K562 (cell line): ENCODE results near the gene PAFAH2. TPM values are rescaled to one million over a fixed set of nuclear protein-coding genes. Genes with fewer than 3 reads are reported as not detected.

Experiments used
- ADNP ChIP-seq: fragments of 200-800 bp; sonication (Bioruptor generic); IDR thresholded peaks from 2 replicates; pipeline ENCODE4 v1.6.1; 2016; ENCODE audit warnings: missing genetic modification characterization, missing compliant biosample characterization
- ETV6 ChIP-seq, 3 experiments: fragments of 150-350 bp in 1 of 3; sonication (generic) in 1 of 3; formaldehyde crosslinking in 1 of 3; IDR thresholded peaks; 2 replicates each; pipeline versions ENCODE4 v1.6.1 to v1.8.0; 2014 to 2022; ENCODE audit warnings: borderline replicate concordance in 2 of 3, low read depth in 2 of 3, antibody characterized with exemption in 1 of 3, low read length in 1 of 3, mild to moderate bottlenecking in 1 of 3, missing genetic modification reagents in 1 of 3
- KDM1A ChIP-seq, 2 experiments: fragments of 450-650 bp; IDR thresholded peaks; 2 replicates each; pipeline ENCODE4 v1.6.1; 2016; ENCODE audit warnings: mild to moderate bottlenecking in 2 of 2
- KLF1 ChIP-seq: fragments of 450-650 bp; IDR thresholded peaks from 2 replicates; pipeline ENCODE4 v1.6.1; 2016; ENCODE audit warnings: missing genetic modification characterization, missing compliant biosample characterization
- MECOM ChIP-seq: fragments of 250-450 bp; sonication (Bioruptor Pico); IDR thresholded peaks from 2 replicates; pipeline ENCODE4 v1.8.0; 2022; ENCODE audit warnings: inconsistent platforms
- NRF1 ChIP-seq, 2 experiments: fragments of 450-650 bp; IDR thresholded peaks in 1 of 2; conservative IDR thresholded peaks in 1 of 2; 2 replicates each; pipeline ENCODE4 v1.6.1; 2014; ENCODE audit warnings: mild to moderate bottlenecking in 2 of 2
- POLR2AphosphoS2 ChIP-seq: IDR thresholded peaks from 2 replicates; pipeline ENCODE4 v1.6.1; 2012; ENCODE audit warnings: low read length, improper control_type of control experiment
- TBL1XR1 ChIP-seq, 2 experiments: IDR thresholded peaks; 2 replicates each; pipeline ENCODE4 v1.6.1; 2012; ENCODE audit warnings: improper control_type of control experiment in 2 of 2, low read length in 2 of 2, mild to moderate bottlenecking in 1 of 2
- ZNF695 ChIP-seq: fragments of 450-650 bp; formaldehyde crosslinking; IDR thresholded peaks from 2 replicates; pipeline ENCODE4 v1.4.0; 2020; ENCODE audit warnings: mild to moderate bottlenecking, moderate library complexity
- ZNF780A ChIP-seq: fragments of 250-450 bp; sonication (Bioruptor Pico); IDR thresholded peaks from 2 replicates; pipeline ENCODE4 v1.5.0; 2021; ENCODE audit warnings: mild to moderate bottlenecking
- polyA plus RNA-seq, 8 experiments: library from polyadenylated mRNA; depleted of rRNA in 4 of 8; stranded (reverse) in 5 of 8; unstranded in 3 of 8; fragments of >200 nt; fragmentation: Nextera tagmentation in 2 of 8; fragmentation: Illumina TruSeq in 1 of 8; extraction: Ambion mirVana in 2 of 8; extraction: Trizol in 1 of 8; gene quantifications; 2 replicates each; pipeline versions ENCODE4 v1.2.1 to v1.2.3, GENCODE V29; 2011 to 2014; ENCODE audit warnings: inconsistent platforms in 1 of 8, missing spikeins in 1 of 8
- total RNA-seq, 7 experiments: library from RNA; depleted of rRNA in 6 of 7; stranded (reverse); fragments of >200 nt in 6 of 7; fragmentation: Illumina TruSeq in 2 of 7; extraction: Trizol in 2 of 7; gene quantifications; 2 replicates each; pipeline versions ENCODE4 v1.2.1 to v1.2.3, GENCODE V29; 2011 to 2021; ENCODE audit warnings: low replicate concordance in 1 of 7
- TF ChIP-seq, protein P1 (sequence below), 2 experiments: fragments of 450-650 bp; IDR thresholded peaks; 2 replicates each; pipeline ENCODE4 v1.6.1; 2016
- TF ChIP-seq, protein P2 (sequence below): fragments of 200-600 bp; sonication (generic); IDR thresholded peaks from one replicate; pipeline ENCODE4 v1.6.1; 2012; ENCODE audit warnings: mild to moderate bottlenecking, low read depth, low read length, inconsistent platforms
- TF ChIP-seq, protein P3 (sequence below): fragments of 150-350 bp; conservative IDR thresholded peaks from 2 replicates; pipeline ENCODE4 v1.6.1; 2014; ENCODE audit warnings: low read length

PAFAH2 gene
- total and polyA plus RNA-seq, 9 of the 15 experiments (the other 6 are each of a cell fraction or from before 2014, with no cell fraction given) = 4.2 to 10.9 (median 6.8) TPM

DNA sequence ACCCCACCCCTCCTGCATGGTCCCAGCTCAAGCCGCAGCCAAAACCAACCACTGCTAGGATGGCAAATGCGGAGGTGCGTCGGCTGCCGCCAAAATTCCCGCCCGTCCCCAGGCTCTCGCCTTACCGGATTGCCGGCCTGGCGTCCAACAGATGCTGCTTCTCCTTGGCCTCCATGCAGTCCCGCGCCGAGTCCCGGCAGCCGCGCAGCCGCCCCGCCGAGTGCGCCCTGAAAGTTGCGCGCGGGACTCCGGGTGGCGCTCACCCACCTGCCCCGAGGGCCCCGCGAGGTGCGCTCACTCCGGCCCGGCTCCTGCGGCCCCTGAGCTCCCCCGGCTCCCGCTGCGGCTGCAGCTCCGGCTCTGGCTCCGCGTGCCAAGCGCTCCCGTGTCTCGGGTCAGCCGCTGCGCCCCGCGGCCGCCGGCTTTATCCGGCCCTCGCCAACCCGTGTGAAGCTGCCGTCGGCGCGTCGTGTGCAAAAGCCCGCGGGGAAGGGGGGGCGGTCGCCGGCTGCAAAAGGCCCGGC, 47.9 kb upstream of the PAFAH2 start, which contains the start of gene SLC30A2 (continued):
- TF ChIP-seq, protein P1, sequence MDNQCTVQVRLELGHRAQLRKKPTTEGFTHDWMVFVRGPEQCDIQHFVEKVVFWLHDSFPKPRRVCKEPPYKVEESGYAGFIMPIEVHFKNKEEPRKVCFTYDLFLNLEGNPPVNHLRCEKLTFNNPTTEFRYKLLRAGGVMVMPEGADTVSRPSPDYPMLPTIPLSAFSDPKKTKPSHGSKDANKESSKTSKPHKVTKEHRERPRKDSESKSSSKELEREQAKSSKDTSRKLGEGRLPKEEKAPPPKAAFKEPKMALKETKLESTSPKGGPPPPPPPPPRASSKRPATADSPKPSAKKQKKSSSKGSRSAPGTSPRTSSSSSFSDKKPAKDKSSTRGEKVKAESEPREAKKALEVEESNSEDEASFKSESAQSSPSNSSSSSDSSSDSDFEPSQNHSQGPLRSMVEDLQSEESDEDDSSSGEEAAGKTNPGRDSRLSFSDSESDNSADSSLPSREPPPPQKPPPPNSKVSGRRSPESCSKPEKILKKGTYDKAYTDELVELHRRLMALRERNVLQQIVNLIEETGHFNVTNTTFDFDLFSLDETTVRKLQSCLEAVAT (IDR thresholded peaks at IDR 0.05) = no peak
- TF ChIP-seq POLR2AphosphoS2 (no peak), KDM1A (IDR thresholded peaks at IDR 0.05) (no peak), ETV6 (IDR thresholded peaks at IDR 0.05; ENCODE audit: borderline replicate concordance in 1 of 2, low read depth in 2 of 2, low read length in 1 of 2) (no peak), ETV6 (CRISPR knock-in tag; IDR thresholded peaks at IDR 0.05; ENCODE audit: borderline replicate concordance) (no peak), KLF1 (tag) (no peak), TBL1XR1 (IDR thresholded peaks at IDR 0.05; ENCODE audit: low read length in 2 of 2) (no peak), ZNF780A (no peak), ADNP (tag) (no peak), ZNF695 (CRISPR knock-in tag) (no peak), MECOM (CRISPR knock-in tag) (no peak), NRF1 (conservative IDR thresholded peaks at IDR 0.05 in 1 of 2, IDR thresholded peaks at IDR 0.05 in 1 of 2) (0 out of 4 replicates have a peak, but pooled peaks of 1 of the 2 experiments have one; percentile 6)
- TF ChIP-seq, protein P2, sequence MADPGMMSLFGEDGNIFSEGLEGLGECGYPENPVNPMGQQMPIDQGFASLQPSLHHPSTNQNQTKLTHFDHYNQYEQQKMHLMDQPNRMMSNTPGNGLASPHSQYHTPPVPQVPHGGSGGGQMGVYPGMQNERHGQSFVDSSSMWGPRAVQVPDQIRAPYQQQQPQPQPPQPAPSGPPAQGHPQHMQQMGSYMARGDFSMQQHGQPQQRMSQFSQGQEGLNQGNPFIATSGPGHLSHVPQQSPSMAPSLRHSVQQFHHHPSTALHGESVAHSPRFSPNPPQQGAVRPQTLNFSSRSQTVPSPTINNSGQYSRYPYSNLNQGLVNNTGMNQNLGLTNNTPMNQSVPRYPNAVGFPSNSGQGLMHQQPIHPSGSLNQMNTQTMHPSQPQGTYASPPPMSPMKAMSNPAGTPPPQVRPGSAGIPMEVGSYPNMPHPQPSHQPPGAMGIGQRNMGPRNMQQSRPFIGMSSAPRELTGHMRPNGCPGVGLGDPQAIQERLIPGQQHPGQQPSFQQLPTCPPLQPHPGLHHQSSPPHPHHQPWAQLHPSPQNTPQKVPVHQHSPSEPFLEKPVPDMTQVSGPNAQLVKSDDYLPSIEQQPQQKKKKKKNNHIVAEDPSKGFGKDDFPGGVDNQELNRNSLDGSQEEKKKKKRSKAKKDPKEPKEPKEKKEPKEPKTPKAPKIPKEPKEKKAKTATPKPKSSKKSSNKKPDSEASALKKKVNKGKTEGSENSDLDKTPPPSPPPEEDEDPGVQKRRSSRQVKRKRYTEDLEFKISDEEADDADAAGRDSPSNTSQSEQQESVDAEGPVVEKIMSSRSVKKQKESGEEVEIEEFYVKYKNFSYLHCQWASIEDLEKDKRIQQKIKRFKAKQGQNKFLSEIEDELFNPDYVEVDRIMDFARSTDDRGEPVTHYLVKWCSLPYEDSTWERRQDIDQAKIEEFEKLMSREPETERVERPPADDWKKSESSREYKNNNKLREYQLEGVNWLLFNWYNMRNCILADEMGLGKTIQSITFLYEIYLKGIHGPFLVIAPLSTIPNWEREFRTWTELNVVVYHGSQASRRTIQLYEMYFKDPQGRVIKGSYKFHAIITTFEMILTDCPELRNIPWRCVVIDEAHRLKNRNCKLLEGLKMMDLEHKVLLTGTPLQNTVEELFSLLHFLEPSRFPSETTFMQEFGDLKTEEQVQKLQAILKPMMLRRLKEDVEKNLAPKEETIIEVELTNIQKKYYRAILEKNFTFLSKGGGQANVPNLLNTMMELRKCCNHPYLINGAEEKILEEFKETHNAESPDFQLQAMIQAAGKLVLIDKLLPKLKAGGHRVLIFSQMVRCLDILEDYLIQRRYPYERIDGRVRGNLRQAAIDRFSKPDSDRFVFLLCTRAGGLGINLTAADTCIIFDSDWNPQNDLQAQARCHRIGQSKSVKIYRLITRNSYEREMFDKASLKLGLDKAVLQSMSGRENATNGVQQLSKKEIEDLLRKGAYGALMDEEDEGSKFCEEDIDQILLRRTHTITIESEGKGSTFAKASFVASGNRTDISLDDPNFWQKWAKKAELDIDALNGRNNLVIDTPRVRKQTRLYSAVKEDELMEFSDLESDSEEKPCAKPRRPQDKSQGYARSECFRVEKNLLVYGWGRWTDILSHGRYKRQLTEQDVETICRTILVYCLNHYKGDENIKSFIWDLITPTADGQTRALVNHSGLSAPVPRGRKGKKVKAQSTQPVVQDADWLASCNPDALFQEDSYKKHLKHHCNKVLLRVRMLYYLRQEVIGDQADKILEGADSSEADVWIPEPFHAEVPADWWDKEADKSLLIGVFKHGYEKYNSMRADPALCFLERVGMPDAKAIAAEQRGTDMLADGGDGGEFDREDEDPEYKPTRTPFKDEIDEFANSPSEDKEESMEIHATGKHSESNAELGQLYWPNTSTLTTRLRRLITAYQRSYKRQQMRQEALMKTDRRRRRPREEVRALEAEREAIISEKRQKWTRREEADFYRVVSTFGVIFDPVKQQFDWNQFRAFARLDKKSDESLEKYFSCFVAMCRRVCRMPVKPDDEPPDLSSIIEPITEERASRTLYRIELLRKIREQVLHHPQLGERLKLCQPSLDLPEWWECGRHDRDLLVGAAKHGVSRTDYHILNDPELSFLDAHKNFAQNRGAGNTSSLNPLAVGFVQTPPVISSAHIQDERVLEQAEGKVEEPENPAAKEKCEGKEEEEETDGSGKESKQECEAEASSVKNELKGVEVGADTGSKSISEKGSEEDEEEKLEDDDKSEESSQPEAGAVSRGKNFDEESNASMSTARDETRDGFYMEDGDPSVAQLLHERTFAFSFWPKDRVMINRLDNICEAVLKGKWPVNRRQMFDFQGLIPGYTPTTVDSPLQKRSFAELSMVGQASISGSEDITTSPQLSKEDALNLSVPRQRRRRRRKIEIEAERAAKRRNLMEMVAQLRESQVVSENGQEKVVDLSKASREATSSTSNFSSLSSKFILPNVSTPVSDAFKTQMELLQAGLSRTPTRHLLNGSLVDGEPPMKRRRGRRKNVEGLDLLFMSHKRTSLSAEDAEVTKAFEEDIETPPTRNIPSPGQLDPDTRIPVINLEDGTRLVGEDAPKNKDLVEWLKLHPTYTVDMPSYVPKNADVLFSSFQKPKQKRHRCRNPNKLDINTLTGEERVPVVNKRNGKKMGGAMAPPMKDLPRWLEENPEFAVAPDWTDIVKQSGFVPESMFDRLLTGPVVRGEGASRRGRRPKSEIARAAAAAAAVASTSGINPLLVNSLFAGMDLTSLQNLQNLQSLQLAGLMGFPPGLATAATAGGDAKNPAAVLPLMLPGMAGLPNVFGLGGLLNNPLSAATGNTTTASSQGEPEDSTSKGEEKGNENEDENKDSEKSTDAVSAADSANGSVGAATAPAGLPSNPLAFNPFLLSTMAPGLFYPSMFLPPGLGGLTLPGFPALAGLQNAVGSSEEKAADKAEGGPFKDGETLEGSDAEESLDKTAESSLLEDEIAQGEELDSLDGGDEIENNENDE = no peak
- TF ChIP-seq, protein P3, sequence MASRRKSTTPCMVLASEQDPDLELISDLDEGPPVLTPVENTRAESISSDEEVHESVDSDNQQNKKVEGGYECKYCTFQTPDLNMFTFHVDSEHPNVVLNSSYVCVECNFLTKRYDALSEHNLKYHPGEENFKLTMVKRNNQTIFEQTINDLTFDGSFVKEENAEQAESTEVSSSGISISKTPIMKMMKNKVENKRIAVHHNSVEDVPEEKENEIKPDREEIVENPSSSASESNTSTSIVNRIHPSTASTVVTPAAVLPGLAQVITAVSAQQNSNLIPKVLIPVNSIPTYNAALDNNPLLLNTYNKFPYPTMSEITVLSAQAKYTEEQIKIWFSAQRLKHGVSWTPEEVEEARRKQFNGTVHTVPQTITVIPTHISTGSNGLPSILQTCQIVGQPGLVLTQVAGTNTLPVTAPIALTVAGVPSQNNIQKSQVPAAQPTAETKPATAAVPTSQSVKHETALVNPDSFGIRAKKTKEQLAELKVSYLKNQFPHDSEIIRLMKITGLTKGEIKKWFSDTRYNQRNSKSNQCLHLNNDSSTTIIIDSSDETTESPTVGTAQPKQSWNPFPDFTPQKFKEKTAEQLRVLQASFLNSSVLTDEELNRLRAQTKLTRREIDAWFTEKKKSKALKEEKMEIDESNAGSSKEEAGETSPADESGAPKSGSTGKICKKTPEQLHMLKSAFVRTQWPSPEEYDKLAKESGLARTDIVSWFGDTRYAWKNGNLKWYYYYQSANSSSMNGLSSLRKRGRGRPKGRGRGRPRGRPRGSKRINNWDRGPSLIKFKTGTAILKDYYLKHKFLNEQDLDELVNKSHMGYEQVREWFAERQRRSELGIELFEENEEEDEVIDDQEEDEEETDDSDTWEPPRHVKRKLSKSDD = no peak
